SK-N-DZ (cell line): ENCODE results near the gene POLR3G.
A peak's percentile ranks its signal among the peaks of the same experiment; 100 is the strongest.

ENCODE experiments used
- DNase-seq: peaks from one replicate; pipeline ENCODE4 v3.0.0-alpha.2; 2015; ENCODE audit warnings: low spot score

Gene POLR3G

DNA sequence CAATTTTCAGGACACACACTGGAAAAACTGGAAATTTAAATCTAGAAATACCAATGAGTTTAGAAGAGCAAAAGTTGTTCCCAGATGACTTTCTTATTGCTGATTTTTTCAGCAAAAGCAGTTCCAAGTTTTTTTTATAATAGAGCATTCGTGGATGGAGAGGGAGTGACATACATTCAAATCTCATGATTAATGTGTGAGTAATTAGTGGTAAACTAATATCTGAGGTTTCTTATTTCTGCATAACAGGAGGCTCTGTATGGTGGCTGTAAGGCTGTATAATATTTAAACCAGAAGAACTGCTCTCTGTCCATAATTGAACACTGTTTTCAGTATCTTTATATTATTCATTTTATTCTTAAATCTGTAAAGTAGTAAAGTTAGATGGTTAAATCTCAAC is 28.9 kb downstream of the POLR3G start:
- DNase-seq: no peak

DNA sequence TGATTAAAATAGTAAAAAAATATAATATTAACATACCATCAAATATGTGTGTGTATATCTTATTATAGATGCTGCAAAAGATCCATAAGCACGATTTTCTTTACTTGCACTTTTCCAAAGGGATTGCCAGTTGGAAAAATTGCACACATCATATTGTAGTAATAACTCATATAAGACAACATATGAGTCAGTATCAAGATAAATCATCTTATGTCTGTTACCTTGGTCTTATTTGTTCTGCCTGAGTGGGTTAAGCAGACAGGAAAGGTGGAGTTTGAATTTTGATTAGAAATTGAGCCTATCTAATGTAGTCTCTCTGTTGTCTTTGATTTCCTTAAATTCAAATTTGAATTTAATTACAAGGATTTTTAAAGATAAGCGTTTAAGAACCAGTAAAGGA is 30.1 kb downstream of the POLR3G start:
- no peak for DNase-seq

DNA sequence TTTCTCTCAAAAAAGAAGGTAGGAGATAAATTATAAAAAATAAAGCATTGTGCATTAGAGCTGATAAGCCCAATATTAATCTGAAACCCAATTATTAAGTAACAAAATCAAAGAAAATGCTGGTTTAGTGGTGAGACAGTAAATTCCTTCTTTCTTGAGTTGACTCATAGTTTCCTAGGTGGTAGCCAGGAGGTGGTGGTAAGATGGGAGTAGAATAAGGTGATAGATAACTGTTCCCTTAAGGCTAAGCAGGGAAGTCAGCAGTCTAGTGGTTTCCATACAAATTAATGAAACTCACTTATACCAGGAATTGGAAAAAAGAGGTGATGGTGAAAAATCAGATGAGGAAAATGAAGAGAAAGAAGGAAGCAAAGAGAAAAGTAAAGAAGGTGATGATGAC is 31.6 kb downstream of the POLR3G start:
- DNase-seq: no peak

DNA sequence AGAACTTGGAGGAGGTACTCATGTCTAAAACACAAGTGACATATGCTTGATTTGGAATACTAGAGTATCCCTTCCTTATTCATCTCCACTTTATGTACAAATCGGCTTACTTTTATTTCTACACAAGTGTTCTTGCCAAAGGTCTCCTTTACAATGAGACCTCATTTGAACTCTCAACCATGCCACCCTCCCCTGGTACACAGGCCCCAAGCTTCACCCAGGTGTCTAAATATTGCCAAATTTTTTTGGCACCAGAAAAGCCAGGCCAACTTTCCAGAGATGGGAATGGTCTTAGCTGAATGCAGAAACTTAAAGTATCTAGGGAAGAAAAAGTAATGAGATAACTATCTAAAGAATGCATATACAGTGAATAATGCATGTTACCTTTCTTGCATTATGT is 35.8 kb downstream of the POLR3G start:
- DNase-seq: no peak

DNA sequence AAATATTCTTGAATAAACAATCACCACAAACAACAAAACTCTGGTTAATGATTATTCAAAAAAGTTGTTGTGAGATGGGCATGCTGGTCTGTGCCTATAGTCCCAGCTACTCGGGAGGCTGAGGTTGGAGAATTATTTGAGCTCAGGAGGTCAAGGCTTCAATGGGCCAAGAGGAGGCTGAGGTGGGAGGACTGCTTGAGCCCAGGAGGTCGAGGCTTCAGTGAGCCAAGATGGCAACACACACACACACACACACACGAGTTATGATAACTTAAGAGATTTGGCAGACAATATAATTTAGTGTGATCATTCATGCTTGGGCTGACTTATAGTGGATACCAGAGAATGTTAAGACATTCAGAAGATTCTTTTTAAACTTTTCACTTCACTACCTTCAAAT is 39.9 kb downstream of the POLR3G start:
- DNase-seq: no peak

DNA sequence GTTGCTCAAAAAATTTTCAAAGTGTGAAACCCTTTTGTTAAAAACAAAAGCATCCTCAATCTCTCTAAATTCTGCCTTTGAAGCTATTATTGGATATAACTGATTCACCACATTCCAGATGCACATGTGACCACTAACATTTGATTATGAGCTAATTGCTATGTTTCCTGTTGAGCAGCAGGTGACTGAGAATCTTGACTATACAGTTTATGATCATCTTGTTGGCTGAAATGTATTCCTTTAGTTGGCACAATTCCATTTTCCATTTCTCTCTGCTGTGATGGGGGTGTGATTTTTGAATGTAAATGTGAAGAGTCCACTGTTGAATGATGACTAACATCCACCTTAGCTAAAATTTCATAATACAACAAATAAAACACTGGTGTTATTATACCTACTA is 44.0 kb downstream of the POLR3G start:
- DNase-seq: no peak

DNA sequence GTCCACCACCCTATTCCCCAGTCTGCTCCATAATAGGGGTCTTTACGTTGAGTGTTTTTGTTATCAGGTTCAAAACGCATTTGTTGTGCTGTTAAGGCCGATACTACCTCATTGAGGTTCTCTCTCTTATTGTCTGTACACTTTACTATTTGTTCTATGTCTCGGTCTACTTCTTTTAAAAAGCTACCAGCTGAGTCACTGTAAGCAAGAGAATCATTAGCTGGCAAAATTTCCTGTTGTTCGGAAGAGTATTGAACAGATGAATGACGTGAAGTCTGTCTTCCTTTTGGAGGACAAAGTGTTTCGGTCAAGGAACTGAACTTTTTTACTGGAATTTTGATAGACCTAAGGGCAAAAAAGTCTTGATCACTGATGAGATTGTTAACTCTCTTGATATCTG is 44.4 kb downstream of the POLR3G start:
- DNase-seq: no peak

DNA sequence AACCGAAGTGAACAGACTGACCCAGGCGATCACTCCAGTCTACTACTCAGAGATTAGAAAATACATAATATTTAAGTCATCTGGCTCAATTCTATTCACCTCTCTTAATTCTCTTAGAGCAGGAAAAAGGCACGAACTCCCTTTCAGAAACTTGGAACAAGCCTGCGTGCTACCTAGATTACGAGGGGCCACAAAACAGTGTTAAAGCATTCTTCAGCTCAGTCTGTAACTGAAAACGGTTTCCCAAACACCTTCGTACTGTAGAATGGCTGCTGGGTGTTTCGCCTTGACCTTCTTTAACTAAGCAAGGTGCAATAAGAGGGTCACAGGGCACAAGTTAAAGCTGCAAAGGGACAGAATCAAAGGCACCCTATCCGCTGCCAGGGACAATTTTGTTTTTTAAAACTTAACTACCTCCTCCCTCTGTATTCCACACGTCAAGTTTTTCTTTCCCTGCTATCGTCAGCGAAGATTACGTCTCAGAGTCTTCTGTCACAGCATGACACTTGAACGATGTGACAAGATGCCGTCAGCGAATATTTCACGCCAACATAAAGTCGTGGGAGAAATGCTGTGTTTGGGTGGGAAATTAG is 54.0 kb downstream of the POLR3G start:
- peak; percentile 14 for DNase-seq

DNA sequence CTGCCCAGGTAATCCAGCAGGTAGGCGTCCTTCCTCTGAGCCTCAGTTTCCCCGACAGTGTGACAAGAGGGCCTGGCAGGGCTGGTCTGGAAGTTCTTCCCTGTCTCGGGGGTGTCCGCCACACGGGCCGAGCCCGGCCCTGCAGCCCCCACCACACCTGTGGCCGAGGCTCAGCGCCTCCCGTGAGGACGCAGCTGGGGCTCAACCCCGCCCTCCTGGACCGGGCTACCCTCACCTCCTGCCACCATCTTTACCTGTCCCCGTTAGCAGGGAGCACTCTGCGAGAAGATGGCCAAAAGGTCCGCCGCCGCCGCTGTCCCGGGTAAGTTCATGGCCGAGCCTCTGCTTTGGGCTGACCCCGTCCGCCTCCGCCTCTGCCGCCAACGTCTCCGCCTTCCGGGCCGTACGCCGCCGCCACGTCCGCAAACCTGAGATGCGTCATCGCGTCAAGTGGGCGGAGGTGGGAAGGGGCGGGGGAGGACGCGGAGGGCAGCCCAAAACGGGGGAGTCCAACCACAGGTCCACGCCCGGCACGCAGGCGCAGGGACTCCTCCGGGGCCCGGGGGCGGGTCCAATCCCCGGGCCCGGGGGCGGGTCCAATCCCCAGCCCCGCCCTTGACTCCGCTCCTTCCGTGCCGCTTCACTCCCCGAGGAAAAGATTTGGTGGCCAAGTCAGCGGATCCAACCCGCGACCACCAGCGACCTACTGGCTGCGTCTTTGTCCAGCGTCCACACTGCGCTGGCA is 54.7 kb downstream of the POLR3G start, which contains the start of gene LYSMD3:
TSS of gene LYSMD3 (minus strand) at position 391 of the 745 bp plus-strand sequence. CDS start 4,295 bp downstream, outside the sequence.
- peak; percentile 95 for DNase-seq

DNA sequence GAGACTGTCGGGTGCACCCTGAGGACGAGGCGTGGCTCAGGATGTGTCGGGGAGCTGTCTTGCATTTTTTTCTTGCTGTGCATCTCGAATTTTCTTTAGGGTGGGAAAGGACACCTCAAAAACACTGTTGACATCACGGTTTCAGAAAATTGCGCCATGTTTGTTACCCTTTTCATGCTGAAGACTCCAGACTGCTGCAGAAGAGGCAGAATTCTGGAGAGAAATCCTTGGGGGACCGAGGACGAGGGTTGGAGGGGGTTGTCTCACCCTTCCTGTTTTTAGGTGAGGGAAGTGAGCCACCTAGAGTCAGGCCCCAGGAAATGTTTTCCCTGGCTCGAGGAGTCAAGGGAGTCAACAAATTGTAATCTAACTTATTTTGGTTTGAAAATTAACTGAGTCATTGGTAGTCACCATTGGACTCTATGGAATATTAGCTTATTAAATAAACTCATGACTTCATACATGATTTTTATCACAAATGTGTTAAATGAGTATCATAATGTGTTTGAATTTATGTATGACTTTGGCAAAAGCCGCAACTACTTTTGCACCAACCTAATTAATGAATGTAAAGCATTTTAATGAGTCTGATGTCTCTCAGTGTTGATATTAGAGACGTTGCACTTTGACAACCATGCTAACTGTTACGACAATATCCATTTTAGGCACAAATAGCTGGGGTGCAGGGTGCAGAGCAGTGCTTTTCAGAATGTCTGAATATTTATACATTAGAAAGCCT is 55.4 kb downstream of the POLR3G start:
- DNase-seq: peak; percentile 84

DNA sequence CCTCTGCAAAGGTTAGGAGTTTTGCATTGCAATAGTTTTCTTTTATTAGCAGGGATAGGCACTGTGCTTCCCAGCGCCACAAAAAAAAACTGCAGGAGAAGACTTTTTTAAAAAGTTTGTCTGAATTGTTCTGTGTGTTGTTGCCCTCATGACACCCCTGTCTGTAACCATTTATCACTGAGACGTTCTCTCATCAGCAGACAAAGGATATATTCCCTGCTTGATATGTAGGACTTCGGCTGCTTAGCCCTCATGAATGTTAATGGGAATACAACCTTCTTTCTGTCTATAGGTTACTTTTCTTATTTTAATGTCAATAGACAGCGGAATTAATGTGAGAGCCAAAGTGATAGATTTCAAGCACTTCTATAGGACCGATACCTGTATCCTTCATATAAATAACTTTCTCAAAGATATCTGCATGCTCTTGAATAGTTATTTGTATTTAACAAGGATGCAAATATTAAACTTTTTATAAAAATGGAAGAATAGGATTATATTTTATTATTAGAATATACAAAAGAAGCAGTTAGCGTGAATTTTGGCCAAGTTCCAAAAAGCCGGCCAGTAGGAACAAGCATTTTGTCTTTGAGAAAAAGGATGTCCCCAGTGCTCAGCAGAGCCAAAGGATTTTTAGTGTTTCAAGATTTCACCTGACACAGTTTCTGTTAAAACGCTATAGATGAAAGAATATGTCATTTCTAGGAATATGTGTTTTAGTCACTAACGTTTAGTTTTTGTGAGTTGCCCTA is 56.2 kb downstream of the POLR3G start:
- DNase-seq: no peak

DNA sequence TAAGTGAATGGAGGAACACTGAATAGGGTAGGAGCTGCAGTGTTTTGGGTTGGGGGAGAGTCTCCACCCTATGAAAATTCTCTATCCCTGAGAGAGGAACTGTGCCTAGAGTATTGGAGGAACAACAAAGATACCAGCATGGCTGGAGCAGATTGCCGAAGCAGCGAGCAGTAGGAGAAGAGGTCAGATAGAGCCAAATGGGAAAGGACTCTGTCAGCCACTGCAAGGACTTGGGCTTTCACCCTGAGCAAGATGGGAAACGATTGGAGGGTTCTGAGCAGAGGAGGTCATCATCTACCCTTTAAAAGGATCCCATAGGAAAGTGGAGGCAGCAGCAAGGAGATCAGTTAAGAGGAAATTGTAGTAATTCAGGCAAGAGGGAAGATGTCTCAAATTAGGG is 59.1 kb downstream of the POLR3G start:
- DNase-seq: no peak

DNA sequence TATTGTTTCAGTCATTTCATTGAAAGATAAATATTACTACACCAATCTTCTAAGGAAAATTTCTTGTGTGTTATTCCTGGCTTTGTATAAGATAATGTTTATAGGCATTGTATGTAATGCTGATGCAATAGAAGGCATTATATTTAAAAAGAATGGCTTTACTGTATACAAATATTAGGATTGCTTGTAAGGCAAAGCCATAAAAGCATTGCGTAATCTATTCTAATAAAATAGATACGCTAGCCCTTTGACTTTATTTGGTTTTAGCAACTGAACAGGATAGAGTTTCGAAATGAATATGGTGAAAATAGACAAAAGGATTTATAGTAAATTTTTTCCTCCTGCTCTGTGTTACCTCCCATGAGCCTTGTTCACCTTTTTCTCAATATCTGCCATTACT is 60.3 kb downstream of the POLR3G start:
- DNase-seq: no peak

DNA sequence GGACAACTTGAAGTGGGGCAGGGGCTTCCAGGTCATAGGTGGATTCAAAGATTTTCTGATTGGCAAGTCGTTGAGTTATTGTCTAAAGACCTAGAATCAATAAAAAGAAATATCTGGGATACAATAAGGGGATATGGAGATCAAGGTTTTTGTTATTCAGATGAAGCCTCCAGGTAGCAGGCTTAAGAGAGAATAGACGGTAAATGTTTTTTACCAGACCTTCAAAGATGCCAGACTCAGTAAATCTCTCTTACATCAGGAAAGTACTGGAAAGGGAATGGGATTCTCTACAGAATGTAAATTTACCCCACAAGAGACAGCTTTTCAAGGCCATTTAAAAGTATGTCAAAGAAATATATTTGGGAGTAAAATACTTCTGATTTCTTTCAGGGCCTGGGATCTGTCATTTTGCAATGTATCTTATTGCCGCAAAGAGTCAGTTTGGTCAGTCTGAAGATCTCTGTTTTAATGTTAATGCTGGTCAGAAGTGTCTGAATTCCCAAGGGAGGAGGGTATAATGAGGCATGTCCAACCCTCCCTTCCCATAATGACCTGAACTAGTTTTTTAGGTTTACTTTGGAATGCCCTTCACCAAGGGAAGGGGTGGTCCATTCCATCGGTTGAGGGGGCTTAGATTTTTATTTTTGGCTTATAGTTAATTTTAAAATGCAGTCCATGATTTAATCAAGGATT is 68.3 kb downstream of the POLR3G start:
- DNase-seq: no peak

DNA sequence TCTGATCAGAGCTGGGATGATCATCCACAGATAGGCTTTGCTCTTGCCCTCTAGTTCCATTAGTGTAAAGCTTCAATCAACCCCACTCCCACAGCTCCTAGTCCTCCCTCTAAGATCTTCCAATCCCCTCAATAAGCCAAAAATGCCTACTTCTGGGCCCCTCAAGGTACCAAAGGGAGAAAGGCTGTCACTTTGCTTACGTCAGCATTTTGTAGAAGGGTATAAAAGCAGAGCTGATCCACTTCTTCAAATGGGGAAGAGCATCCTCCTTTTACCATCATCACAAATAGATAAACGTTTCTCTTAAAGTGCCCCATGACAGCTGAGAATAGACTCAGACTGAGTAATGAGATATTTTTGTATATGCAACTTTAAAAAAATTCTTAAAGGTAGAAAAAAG is 70.8 kb downstream of the POLR3G start:
- no peak for DNase-seq

DNA sequence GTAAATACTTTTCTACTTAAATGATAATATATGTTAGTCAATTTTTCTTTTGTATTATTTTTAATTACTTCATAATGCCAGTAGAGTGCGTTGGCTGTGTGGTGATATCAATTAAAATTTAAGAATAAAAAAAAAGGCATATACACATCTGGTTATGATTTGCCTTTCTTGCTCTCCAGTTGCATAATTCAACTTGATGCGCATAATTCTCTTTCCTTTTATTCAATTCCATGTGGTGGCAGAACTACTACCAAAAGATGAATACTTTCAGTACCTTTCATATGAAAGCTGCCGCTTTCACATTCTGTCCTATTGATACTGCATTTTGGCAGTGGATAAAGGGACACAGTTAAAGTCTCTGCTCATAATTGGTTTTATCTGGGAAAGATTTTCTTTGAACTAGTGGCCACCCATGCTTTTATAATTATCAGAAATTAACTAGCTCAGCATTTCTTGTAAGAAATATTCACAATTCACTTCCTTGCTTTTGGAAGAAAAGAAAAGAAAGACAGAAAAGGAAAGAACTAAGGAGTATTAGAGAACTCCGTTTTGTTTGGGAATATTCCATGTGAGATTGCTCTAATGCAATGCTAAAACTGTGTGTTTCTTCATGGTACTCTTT is 71.7 kb downstream of the POLR3G start:
- DNase-seq: no peak

DNA sequence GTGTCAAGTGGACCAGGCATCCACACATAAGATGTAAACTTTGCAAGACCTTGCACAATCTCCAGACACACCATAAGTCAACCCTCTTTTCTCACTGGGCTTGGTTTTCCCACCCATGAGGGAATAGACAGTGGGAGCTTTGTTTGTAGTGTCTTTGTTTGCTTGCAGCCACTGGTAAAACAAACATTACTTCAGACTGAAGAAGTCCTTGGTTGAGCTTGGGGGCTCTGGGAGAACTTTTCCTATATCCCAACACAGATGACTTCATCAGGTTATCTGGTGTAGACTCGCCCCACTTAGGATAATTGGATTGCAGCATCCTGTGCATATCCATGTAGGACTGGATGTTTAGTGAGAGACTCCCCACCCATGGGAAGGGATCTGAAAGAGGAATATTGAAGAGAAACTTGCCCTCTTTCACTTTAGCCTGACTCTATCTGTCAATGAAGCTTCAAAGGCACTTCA is 72.4 kb downstream of the POLR3G start:
- DNase-seq: no peak

DNA sequence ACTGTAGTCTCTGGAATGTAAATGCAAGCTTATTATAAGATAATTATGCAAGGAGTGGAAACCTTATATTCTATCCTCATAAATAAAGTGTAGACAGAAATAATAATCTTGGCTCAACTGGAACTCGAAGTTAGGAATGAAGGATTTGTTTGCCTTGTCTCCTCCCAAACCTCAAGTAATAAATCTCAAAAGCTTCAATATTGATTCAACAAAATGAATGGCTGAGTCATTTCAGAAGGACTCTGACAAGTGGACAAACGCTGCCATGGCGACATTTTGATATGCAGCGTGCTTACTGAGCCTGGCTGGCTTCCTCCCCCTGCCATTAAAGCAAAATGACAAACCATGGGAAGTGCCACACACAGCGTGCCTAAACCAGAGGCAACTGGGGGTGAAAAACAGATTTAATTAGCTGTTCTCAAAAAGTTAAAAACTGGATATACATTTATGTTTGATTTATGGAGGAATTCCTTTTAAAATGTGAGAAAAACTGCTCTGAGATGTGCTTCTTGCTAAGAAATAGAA is 73.5 kb downstream of the POLR3G start:
- DNase-seq: no peak

DNA sequence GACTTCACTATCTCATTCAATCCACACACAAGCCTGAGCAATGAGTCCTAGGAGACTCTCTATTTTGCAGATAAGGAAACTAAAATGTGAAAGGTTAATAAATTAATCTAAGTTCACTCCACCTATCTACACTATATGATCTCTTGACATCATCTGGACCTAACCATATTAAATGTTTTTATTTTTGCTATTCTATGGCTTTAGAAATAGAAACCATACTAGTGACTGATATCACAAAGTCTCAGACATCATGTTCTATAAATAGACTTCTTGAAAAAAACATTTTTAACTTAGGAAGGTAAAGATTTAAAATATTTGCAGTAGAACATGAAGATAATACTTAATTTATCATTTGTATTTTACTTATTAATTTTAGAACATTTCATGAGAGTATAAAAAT is 74.6 kb downstream of the POLR3G start:
- no peak for DNase-seq

DNA sequence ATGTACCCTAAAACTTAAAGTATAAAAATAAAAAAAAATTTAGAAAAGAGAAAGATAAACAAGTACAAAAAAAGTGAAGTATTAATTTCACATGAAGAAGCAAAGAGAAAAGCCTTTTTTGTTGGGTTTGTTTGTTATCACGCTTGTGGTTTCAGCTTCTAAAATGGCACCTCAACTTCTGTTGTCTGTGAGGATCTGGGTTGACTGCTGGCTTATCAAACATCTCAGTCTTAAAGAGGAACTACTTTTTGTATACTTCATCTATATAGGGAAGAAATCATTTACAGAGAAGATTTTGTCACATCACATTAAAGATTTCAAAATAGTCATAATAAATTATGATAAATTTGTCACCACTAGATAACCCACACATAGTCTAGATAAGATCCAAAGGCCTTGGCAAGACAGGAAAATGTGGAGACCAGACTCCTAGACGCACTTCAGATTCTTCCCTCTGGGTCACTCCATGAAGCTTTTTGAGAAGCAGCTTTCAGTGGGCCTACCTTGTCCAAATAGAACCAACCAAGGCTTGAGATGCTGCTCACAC is 75.1 kb downstream of the POLR3G start:
- no peak for DNase-seq
